Stimulated activated CD8-positive, alpha-beta memory T cell treated with anti-CD3 and anti-CD28 coated beads, Interleukin-4, amount 100 ng/mL, for 24 hours (primary cell): ENCODE data around the gene OR11H12.
"Not testable (repeated sequence)": the region's sequence is repeated elsewhere in the genome, so short reads cannot be mapped to it uniquely, and the experiment has no call there.

Experiments used
- DNase-seq: peaks from one replicate; pipeline ENCODE4 v3.0.0-alpha.2; 2020; ENCODE audit warnings: low read depth

Gene OR11H12, protein sequence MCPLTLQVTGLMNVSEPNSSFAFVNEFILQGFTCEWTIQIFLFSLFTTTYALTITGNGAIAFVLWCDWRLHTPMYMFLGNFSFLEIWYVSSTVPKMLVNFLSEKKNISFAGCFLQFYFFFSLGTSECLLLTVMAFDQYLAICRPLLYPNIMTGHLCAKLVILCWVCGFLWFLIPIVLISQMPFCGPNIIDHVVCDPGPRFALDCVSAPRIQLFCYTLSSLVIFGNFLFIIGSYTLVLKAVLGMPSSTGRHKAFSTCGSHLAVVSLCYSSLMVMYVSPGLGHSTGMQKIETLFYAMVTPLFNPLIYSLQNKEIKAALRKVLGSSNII

DNA sequence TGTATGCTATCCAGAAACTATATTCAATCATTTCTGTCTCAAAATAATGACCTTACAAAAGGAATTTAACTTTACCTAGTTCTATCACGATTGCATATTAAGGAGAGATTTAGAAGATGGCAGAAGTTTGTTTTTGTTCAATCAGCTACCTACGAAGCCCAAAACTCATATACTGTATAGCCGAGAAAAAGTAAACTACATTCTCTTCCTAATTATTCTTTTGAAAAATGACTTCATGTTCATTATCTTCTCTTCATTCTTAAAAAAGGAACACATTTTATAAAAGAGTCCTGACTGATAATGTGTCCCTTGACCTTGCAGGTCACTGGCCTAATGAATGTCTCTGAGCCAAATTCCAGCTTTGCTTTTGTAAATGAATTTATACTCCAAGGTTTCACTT, at the start of gene OR11H12:
OR11H12 (plus strand) TSS at position 301 of the 400 bp plus-strand sequence; CDS start at position 301, 0 bp downstream.
- DNase-seq: not testable (repeated sequence)

DNA sequence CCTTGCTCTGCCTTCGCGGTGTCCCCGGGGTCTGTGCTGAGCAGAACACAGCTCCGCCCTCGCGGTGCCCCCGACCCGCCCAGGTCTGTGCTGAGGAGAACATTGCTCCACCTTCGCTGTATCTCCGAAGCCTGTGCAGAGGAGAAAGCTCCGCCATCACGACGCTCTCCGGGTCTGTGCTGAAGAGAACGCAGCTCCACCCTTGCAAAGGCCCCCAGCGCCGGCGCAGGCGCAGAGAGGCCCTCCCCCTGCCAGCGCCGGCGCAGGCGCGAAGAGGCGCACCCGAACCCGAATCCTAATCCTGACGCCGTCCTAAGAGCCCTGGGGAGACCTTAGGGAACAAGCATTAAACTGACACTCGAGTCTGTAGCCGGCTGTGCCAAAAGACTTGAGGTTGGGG, 18.0 kb upstream of the OR11H12 start:
- not testable (repeated sequence) for DNase-seq

DNA sequence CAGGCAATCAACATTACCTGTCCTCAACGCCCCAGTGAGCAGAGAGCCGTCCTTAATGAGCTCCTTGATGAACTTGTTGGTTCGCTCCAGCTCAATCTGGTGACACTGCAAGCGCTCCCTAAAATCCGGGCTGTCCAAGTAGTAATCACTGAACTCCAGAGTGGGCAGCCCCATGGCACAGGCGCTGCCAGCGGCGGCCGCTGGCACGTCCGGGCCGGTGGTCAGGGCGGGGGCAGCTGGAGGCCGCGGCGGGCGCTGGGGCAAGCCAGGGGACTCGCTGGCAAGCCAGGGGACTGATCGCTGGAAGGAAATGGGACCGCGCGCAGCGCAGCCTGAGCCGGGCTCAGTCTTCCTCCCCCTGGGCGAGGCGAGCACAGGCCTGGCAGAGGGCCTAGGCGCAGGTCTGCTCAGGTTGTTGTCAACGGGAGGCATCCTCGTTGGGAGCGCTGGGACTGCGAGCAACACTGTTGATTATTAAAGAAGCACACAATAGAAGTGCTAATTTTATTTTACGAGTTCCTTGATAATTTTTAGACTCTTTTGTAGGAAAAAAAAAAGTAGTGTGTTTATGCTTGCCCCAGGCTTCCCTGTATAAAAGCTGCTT, 25.8 kb downstream of the OR11H12 start:
- DNase-seq: not testable (repeated sequence)

DNA sequence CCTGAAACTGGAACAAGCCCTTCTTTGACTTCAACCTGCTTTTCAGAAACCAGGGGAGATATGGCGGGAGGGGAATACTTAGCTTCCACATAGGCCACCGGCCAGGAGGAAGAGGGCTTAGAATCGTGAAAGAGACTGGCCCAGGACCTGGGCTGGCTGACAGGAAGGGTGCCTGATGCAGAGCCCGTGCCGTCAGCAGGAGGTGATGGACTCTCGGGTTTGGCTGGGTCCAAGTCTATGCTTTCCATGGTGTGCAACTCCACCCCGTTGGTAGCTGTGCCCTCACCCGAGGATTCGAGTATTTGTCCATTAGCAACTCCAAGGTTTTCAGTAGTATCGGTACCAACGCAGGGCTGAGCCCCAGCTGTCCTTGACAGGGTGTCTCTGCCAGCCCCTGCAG, 35.1 kb downstream of the OR11H12 start:
- DNase-seq: not testable (repeated sequence)

DNA sequence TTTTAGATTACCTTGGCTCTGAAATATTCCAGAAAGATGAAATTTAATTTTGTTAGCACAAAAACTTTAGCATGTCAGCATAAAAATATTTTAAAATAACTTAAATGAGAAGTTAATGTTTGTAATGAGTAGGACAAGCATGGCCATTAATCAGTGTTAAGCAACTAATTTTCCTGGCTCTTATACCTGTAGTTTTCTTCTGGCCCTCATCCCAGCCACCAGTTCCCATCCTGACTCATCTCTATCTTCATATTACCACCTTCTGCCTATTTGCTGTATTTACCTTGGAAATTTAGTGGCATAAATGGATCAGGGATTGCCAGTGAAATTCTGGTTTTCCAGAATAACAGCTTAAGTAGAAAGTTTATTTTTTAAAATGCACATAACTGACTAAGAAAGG, 37.1 kb downstream of the OR11H12 start:
- DNase-seq: not testable (repeated sequence)

DNA sequence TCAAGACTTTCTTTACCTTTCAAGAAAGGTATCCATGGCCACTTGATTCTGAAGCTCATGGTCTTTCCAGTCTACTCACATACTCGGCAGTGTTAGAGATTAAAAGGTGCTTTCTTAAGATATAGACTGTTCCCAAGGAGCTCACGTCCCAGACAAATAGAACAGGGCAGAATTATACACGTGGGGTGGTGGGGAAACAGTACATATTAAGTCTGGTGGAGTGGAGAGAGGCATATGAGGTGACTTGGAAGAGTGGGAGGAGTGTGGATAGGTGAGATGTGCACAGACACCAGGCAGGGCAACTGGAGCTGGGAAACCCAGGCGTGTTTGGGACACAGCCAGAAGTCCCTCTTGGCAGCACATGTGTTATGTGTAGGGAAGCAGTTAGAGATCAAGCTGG, 37.9 kb downstream of the OR11H12 start:
- not testable (repeated sequence) for DNase-seq

DNA sequence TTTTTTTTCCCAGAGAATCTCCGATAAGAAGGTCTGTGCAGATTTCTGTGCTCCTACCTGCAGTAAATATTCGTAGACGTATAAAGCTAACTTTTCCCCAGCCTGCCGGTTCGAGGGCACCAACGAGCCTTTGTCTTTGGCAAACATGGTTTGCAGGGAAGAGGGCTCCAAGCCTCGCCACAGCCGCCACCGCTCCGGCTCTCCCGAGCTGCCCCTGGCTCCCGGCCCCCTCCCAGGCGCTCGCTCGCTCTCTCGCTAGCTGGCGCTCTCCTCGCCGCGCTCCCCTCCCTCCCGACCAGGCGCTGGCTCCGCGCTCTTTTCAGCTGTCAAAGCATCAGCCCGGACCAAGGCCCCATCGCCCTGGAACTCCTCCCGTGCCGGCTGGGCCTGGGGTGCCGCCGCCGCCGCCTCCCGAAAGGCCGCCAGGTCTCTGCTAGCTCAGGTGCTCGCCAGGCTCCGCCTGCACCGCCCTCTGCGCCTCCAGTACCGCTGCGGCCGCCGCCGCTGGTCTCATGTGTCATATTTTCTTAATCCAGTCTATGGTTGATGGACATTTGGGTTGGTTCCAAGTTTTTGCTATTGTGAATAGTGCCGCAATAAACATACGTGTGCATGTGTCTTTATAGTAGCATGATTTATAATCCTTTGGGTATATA, 45.3 kb downstream of the OR11H12 start:
- not testable (repeated sequence) for DNase-seq
